ENCODE data around the gene TPCN2.
"Not testable (repeated sequence)": the region's sequence is repeated elsewhere in the genome, so short reads cannot be mapped to it uniquely, and the experiment has no call there.

Gene TPCN2

GRCh38 chr11:69076977-69077376, 28.2 kb downstream of the TPCN2 start:
- not testable (repeated sequence) for DNase-seq

- DNase-seq = no peak
Measured at GRCh38 chr11:69078508-69078907, 29.8 kb downstream of the TPCN2 start.

DNA sequence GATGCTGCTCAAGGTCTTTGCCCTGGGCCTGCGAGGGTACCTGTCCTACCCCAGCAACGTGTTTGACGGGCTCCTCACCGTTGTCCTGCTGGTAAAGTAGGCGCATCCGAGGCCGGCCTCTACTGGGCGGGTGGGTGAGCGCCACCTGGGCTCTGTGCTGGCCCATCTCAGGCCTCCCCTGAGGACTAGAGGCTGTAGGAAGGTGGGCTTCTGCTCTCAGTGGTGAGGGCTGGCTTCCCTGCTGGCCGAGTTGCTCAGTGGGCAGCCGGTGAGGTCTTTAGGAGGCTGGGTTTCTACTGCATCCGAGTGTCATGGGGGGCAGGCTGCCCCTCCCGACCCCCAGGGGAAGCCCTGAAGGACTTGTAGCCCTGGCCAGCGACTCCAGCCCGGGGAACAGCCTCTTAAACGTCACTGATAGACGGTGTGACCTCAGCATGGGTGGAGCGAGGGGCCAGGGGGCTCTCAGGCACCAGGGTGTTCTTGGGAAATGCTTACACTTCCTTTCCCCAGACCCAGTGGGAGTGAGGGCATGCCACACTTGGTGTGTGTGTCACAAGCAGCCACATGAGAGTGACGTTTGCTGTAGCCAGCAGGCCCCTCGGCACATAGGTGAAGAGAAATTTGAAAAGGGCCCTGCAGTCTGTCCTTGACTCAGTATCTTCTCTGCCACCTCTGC, 30.3 kb downstream of the TPCN2 start:
- DNase-seq = no peak

DNA sequence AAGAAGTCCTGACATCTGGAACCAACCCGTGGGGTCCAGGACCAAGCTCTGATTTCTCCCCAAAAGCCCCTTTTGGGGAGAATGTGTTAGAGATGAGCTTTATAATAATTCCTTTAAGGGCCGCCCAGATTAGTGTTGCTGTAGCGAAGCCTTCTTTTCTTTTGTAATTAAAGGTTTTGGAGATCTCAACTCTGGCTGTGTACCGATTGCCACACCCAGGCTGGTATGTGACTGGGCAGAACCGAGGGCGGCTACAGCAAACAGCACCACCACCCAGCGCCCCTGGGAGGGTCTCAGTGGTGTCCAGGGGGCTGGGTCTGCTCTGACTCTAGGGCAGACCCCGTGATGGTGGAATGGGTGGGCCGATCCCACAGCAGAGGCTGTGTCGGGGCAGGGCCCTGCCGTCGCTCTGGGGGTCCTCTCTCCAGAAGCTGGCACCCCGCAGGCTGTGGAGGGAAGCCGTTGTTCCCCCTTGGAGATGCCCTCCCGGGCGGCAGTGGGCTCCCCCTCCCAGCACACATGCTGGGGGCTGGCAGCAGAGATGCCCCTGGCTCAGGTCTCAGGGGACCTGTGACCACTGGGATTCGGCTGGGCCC, 31.0 kb downstream of the TPCN2 start:
- DNase-seq = no peak

- DNase-seq = no peak
Measured at GRCh38 chr11:69080257-69080995, 31.7 kb downstream of the TPCN2 start.

DNA sequence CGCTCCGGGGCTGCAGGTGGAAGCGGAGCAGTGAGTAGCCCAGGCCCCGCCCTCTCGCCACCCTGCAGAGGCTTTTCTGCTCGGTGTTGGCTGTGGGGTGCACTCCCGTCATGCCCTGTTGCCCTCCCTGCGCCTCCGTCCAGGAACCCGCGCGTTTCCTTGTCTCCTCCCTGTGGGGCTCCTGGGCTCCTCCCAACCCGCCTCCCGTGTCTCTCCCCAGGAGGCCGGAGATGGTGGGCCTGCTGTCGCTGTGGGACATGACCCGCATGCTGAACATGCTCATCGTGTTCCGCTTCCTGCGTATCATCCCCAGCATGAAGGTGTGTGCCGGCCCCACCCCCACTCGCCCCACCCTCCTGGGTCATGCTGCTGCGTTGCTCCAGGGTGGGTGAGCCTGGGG, 32.4 kb downstream of the TPCN2 start:
- DNase-seq = no peak

- no peak for DNase-seq
Measured at GRCh38 chr11:69083531-69084247, 35.0 kb downstream of the TPCN2 start.

DNA sequence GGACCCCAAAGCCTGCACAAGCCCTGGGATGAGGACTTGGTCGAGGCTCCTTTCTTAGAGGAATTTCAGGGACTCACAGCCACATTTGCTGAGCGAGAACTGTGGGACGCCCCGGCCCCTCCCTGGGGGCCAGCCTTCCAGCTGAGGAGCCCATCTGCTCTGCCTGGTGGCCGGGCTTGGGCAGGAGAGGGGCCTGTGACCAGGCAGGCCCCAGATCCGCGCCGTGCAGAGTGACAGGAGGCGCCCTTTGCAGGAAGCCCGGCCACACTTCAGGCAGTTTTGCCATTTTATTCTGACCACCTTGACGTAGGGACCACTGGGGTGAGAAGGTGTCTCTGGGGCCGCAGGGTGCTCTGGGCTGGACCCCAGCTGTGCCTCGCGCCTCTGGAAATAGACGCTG, 35.6 kb downstream of the TPCN2 start:
- no peak for DNase-seq

- no peak for DNase-seq
Measured at GRCh38 chr11:69085490-69086095, 36.9 kb downstream of the TPCN2 start.

DNA sequence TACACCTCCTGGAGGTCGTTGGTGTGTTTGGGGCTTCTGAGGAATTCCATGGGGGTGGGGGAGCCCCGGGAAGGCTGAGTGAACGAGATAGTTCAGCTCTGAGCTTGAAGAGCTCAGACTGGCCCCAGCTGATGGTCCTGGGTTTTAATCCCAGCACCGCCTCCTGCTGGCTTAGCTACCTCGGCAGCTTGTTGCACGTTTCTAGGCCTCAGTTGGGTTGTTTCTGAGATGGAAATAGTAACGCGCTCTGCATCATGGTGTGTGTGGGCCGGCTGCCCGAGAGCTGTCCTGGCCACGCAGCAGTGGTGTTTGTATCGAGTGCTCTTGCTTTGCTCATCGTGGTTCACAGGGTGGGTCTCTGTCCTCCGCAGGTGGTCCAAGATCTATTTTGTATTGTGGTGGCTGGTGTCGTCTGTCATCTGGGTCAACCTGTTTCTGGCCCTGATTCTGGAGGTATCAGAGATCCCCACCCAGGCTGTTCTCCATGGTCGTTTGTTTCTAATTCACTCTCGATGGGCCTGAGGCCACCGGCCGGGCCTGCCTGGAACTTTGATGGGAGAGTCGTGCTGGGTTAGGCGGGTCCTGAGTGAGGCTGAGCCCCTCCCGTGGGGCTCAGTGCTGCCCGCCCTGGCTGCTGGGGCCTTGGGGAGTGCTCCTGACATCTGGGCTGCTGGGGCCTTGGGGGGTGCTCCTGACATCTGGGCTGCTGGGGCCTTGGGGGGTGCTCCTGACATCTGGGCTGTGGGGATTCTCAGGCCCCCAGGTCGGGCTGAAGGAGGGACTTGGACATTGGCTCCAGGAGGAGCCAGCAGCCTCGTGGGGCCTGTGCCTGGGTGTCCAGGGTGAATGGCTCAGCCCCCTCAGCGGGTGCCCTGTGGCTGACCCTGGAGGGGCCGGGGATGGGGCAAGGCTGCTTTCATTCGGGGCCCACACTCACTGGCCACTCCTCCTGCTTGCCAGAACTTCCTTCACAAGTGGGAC, 37.7 kb downstream of the TPCN2 start:
- DNase-seq = no peak

DNA sequence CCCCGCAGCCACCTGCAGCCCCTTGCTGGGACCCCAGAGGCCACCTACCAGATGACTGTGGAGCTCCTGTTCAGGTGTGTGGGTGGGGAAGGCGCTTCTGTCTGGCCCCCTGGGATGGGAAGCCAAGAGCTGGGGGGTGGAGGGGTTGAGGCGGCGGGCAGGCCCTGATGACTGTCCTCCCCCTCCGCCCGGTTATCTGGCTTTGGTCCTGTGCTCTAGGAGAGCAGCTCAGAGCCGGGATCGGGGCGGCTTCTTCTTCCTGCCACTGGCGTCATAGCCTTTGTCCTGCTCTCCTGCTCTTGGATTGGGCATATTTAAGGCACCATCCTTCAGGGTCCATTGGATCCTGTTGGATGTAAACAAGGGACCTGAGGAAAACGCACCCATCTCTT, 38.4 kb downstream of the TPCN2 start:
- no peak for DNase-seq

DNA sequence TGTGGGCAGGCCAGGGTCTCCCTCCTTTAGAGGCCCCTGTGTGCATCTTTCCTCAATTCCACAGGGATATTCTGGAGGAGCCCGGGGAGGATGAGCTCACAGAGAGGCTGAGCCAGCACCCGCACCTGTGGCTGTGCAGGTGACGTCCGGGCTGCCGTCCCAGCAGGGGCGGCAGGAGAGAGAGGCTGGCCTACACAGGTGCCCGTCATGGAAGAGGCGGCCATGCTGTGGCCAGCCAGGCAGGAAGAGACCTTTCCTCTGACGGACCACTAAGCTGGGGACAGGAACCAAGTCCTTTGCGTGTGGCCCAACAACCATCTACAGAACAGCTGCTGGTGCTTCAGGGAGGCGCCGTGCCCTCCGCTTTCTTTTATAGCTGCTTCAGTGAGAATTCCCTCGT, 39.1 kb downstream of the TPCN2 start:
- DNase-seq = no peak

- DNase-seq = peak; percentile 70
Measured at GRCh38 chr11:69088676-69089146, 40.0 kb downstream of the TPCN2 start.

- DNase-seq = no peak
Measured at GRCh38 chr11:69089258-69089657, 40.5 kb downstream of the TPCN2 start.

GRCh38 chr11:69091638-69092165, 43.0 kb downstream of the TPCN2 start:
- no peak for DNase-seq

DNA sequence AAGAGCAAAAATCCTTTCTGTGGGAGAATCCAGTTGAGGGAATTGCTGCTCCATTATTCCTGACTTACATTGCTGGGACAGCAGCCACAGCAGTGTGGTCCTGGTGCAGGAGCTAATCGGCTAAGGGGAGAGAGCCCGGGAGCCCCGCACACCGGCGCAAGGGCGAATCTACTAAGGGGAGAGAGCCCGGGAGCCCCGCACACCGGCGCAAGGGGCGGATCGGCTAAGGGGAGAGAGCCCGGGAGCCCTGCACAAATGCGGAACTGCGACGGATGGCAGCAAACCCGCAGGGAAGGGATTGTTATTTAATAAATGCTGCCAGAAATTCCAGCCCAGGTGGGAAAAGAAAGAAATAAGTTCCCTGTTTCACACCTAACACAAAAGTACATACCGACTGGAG, 43.5 kb downstream of the TPCN2 start:
- DNase-seq = no peak

DNA sequence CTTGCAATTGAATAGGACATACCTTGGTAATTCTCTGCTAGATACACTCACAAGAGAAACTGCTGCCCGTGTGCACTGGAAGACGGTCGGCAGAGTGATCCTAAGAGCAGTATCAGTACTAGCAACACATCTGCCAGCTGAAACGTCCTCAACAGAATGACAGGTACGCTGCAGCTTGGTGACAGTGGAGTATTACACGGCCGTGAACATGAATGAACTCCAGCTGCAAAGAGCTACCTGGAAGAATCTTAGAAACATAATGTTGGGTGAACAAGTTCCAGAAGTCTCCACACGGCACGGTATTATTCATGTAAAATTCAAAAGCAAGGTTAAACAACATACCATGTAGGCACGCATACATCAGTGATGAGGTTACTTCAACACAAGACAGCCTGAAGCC, 44.4 kb downstream of the TPCN2 start:
- DNase-seq = no peak

GRCh38 chr11:69094111-69094914, 45.6 kb downstream of the TPCN2 start:
- no peak for DNase-seq

DNA sequence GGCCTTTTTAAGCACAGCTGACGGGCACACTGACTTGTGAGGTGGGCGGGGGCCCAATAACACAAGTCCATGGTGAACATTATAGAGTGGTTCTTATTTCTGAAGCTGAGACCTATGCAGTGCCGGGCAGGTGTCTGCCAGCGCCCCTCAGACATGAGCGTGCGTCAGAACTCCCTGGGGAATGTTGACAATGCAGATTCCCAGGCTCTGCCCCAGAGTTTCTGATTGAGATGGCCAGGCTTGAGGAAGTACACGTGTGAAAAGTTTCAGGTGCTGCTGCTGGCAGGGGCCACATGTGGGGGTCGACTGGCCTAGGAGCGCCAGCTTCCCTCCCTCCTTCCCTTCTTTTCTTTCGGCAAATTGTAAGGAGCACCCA, 46.2 kb downstream of the TPCN2 start:
- DNase-seq = no peak

DNA sequence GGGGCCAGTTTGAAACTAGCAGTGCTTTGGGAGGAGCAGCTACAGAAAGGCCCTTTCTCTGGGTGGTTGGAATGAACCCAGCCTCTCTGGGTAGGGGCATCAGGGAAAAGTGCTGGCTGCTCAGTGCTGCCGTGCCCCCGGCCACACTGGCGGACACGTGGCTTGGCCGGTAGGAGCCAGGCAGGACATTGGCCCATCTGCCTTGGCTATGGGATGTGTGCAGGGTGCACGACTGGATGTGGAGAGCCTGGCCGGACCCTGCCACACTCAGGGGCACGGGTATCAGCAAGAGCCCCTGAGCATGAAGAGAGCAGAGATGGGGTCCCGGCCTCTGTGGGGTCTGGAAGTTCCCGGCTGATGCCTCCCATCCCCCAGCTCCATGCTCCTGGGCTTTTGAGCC, 46.6 kb downstream of the TPCN2 start:
- DNase-seq = no peak

GRCh38 chr11:69096473-69096872, 47.7 kb downstream of the TPCN2 start:
- no peak for DNase-seq
